Stimulated activated CD4-positive, alpha-beta T cell treated with anti-CD3 and anti-CD28 coated beads, Interleukin-4, amount 100 ng/mL, for 48 hours (primary cell): ENCODE measurements around the gene DNAH8.

ENCODE experiments used
- DNase-seq, 2 donors: peaks; one replicate each; pipeline ENCODE4 v3.0.0-alpha.2; 2020; ENCODE audit warnings: low read depth in 2 of 2

Gene DNAH8

DNA sequence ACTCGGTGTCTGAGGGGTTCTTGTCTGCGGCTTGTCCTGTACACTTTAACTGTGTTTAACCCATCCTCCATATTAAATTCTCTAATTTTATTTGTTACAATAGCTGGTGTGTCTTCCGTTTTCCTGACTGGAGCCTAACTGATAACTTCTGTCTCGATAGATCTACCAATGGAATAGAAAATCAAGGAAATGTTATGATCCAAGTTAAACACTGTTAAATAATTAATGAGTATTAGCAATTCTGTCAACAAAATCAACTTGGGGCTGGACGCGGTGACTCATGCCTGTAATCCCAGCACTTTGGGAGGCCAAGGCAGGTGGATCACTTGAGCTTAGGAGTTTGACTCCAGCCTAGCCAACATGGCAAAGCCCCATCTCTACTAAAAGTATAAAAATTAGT lies 81.7 kb downstream of the DNAH8 start:
- DNase-seq = no peak

DNA sequence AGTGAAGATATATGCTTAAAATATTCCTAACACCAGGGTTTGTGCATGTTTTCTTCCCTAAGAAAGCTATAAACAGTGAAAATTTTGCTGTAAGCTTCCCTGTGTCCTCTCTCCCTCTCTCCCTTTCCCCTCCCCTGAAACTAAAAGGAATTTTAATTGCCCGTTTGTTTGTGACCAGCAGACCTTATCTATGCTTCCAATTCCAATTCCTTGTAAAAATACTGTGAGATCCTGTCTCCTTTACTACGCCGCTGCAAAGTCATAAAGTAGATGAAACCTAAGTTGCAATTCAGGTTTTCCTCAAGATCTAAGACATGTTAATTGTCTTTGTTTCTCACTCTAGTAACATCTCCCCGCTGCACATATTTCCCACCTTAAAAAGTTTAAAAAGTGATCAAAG lies 82.3 kb downstream of the DNAH8 start:
- no peak for DNase-seq

DNA sequence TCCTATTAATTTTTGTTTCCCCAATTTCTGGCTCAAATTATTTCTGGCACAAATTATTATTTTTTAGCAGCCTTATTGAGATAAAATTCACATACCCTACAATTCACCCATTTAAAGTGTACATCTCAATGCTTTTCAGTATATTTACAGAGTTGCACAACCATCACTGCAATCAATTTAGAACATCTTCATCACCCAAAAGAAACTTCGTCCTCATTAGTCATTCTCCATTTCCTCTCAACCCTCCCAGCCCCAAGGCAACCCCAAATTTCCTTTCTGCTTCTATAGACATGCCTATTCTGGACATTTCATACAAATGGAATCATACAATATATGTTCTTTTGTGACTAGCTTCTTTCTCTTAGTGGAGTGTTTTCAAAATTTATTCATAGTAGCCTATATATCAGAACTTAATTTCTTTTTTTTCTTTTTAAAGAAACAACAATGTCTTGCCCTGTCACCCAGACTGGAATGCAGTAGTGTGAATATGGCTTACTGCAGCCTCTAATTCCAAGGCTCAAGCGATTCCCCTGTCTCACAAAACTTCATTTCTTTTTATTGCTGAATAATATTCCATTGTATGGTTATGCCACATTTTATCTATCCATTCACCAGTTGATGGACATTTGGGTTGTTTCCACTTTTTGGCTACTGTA lies 84.5 kb downstream of the DNAH8 start:
- DNase-seq = no peak

DNA sequence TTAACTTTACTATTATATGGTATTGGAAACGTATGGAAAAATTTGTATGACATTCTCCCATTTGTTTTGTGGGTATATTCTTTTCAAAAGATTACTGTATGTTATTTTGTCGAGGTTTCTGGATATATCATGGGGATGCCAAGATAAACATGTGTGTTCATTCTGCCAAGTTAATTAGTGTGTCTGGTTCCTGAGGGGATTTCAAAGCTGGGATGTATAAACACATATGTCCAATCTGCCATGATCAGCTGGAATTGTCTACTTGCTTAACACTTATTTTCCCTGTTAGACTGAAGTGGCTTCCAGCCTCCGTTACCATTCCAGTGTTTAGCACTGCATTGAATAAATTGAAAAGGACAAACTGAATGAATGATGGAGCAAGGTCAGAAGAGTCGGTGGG lies 86.2 kb downstream of the DNAH8 start:
- no peak for DNase-seq

DNA sequence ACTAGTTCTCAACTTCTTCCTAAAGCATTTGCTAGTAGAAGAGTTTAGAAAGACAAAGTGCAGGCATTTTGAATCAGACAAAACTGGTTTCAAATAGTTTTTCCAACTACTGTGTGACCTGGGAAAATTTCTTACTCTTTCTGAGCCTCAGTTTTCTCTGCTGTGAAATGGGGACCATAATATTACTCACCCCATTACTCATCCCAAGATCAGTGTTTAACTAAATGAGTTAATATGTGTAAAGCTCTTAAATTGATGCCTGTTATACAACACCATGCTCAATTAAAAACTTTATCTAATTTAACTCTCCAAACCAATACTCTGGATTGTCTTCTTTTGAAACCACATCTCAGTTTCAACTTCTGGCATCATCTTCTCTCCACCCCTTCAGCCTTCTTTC lies 87.4 kb downstream of the DNAH8 start:
- DNase-seq = no peak

DNA sequence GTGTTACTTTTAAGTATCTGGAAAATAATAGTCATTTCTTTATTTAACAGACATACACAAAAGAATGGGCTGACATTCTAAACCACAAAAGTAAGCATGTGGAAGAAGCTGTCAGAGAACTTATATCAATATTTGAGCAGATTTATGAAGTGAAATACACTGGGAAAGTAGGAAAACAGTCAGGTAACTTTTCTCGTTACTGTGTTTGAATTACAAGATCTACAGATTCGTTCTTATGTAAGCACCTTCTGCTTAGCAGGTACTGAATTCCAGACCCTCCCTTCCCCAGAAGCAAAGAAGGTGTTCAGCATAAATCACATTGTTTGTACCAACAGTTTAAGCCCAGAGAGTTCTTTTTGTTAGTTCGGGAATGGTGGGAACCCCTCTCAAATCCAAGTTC lies 88.0 kb downstream of the DNAH8 start:
- no peak for DNase-seq

DNA sequence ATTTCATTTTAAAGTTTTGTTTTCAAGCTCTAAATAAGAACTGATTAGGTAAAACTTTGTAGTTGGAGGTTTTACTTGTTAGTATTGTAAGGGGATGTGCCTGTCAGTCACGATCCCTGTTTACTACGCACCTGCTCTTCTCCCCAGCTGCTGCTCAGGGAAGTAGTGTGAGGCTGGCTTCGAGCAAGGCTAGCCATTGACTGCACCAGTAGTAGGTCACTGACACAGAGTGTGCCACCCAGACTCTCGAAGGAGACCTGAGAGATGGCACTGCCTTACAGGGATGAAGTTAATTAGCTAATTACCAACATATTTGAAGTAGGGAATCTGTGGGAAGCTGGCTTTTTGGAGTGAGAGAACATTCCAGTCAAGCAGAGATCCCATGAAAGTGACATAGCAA lies 89.2 kb downstream of the DNAH8 start:
- no peak for DNase-seq

DNA sequence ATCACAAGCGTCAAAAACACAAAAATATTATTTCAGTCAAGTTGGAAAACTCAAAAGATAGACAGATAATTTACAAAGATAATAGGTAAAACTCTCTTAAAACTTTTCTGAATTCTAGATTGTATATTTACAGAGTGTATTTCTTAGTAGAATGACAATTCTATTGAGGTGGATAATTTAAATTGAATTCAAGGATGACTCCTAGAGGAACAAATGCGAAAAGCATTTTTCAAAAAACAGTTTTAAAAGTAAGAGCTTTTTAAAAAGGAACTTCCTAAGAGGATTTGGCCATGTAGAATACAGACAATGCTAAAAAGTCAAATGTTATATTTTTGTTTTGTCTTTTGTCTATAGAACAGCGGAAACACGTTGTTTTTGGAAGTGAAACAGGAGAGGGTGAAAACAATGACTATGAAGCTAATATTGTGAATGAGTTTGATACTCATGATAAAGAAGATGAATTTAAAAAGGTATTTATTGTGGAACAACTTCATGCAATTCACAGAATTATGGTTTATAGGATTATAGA lies 90.1 kb downstream of the DNAH8 start:
- no peak for DNase-seq

DNA sequence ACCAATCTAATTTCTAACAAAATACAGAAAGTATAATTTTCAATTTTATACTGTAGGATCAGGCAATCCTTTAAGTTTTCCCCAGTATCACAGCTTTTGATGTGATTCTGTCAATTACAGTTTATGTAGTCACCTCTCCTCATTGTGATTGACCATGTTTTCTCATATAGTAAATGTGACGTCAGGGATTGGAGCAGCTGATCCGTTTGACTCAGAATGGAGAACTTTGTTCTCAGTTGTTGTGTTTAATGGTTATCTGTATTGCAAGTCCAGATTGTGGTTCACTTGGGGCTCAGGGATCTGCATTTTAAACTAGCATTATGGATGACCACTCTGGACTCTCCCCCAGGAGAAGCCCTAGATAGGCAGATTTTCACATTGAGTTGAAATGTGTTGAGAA lies 90.6 kb downstream of the DNAH8 start:
- no peak for DNase-seq

DNA sequence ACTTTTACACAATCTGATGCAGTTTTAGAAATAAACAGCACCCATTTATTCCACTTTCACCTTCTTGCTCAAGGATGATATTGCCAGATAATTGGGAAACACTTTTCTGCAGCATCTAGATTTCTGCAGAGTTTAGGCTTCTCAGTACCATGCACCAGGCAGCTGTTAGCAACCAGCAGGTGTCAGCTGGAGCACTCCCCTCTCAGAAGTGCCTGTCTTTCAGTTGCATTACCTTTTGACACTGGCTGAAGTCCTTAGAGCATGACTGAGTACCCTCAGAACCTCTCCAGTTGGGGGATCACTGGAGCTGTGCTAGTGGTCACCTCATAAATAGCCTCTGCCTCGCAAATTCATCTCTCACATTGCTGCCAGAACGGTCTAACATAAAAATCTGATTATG lies 91.2 kb downstream of the DNAH8 start:
- no peak for DNase-seq

DNA sequence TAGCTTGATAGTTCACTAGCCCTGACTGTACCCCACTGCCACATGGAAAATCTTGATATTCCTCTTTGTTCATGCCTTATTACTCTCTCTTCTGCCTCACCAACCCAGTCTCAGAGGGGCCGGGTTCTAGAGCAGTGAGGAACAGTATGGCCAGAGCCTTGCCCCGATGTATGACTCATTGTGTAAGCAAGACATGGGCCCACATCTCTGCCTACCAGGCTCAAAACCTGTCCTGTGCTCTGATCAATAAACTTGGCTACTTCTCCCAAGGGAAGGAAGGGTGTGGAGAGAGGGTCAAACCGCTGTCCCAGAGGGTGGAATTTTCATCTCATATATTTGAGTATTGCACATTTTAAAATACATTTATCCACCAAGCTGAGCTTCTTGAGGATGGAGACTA lies 91.7 kb downstream of the DNAH8 start:
- no peak for DNase-seq

DNA sequence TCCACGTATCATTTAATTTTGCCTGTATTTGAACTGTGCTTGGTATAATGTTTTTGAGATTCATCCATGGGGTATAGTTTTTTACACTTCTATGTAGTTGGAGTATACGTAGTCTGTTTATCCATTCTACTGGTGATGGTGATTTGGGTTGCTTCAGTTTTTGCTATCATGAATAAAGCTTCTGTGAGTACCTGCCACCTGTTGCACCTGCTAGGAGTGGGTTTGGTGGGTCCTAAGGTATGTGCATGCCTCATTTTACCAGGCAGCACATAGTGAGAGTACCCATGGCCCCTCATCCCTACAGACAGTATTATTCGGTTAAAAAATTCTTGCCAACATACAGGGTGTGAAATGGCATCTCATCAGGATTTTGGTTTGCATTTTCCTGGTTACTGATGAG lies 92.9 kb downstream of the DNAH8 start:
- DNase-seq = no peak

DNA sequence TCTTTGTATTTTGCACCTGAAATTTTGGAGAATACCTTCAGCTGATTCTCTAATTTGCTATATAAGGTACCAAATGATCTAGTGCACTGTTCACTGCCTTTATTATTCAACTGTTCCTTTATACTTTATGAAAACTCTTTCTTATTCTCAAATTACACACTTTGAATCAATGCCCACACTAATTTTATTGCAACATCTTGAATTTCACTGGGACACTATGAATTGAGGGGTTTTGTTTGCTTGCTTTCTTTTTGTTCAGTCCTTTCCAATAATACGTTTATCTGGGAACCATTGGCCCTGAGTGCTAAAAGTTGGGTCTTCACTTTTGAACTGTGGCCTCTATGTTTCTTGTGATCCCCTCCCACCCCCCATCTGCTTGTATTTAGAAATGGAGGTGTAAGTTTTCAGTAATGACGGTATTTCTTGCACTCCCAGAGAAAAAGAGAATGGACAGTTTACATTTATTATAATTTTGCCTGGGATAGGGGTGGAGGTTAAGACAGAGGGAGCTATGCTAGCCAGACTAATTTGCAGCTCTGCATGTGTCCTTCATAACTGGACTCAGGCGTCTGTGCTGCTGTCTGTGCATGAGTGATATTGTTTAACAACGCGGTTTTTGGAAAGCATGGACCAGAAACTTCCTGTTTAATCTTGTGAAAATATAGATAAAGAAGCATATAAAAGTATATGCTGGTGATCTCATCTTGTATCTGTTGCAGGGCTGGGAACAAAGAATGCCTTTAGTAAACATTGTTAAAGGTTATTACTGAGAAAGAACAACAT lies 98.1 kb downstream of the DNAH8 start:
- no peak for DNase-seq

DNA sequence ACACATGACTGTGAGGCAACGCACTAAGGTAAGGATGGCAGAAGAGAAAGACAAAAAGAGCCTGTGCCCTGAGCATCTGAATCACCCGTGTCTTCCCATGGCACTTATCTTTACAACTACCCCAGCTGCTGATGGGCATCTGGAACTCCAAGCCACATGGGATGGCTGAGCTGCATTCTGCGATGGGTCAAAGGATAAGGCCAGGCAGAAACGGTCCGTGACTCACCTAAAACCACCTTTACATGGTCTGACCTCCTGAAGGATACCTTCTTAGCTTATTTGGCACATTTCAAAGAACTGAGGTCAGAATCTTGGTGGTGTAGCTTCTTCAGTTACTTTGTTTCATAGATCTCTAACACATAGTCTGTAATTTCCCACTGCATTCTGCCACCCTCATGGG lies 99.7 kb downstream of the DNAH8 start:
- DNase-seq = no peak

DNA sequence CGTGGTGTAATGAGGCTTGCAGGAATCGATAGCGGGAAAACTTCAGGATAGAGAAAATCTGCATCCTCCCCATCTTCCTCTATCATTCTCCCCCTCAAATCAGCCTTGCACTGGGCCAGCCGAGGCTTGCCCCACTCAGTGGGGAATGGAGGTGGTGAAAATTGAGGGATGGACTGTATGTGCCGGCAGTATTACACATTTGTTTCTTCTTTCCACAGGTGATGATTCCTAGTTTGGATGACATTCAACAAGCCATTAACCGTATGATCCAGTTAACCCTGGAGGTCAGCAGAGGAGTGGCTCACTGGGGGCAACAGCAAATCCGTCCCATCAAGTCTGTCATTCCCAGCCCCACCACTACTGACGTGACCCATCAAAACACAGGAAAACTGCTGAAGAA lies 100.1 kb downstream of the DNAH8 start:
- DNase-seq = no peak

DNA sequence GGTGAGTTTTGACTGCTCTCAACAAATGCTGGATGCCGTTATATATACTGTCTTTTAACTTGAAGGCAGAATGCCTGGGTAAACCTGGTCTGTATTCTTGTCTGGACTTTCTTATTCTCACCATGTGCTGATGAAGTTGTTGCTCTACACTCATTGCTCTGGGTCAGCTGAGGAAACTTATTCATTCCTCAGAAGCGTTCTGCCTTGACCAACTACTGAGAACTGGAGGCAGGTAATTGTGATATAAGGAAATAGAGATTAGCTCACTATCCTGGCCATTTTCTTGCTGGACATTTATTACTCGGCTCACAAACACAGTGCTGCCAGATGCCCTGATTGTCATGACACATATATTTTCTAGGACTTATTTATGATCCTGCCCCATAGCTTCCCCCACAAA lies 103.6 kb downstream of the DNAH8 start:
- no peak for DNase-seq

DNA sequence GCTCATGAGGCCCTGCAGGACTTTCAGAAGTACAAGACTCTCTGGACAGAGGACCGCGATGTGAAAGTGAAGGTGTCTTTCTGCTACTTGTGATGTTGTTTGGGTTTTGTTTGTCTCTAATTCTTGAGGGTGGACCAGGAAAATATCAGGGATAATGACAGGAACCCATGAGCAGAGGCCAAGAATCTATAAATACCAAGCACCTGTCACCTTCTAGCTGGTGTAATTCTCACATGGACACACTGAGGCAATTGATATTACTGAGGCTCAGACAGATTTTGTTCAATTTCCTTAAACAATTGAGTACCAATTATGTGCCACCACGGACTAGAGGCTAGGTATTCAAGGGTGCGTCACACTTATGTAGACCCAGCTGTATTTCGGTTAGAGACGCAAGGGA lies 107.9 kb downstream of the DNAH8 start:
- no peak for DNase-seq

DNA sequence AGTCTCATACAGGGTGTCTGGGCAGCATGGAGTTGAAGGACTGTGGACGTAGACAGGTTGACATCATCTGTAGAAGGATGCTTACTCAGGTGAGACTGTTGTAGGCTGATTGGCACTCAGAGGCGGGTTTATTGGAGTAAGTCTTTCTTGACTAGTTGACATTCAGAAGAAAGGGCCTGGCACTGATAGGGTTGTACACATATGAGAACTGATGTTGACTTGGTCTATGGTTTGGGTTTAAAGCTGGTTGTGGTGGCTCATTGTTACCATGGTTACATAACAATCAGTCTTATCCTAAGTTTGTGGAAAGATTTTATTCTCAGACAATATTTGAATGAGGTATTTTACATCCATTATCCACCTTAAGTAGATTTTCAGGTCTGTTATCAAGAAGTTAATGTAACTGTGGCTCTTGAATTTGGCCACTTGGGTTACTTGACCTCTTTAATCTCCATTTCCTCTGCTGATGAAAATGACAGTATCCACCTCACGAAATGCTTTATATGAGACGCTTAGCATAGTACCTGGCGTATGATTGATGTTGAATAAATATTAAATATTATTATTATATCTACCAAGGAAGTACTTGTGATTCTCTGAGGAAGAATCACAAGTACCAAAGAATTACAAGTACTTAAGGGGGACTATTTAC lies 109.3 kb downstream of the DNAH8 start:
- DNase-seq = no peak

DNA sequence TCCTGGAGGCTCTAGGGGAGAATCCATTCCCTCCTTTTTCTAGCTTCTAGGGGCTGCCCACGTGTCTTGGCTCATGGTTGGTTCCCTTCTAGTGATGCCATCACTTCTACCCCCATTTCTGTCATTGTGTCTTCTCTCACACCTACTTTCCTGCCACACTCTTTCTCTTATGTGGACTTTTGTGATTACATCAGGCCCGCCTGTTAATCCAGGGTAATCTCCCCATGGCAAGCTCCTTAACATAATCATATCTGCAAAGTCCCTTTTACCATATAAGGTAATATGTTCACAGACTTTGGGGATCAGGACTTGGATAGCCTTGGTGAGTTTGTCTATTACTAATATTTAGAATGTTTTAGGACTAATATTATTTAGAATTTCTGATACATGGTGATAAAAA lies 111.9 kb downstream of the DNAH8 start:
- no peak for DNase-seq

DNA sequence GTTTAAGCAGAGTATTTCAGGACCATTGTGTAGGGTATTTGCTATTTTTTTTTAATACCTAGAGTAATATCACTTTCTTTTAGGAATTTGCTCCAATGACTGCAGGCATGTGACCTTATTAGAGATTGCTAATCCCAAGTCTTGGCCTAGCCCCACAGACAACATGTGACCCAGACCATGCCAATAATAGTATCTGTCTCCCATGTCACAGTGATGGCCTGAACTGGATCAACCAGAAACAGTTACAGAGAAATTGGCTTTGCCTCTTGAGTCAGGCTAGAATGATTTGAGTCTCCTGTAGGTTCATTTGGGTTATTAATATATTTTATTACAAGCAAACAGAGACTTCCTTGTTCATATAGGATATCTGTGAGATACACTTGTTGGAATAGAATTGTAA lies 116.8 kb downstream of the DNAH8 start:
- DNase-seq = no peak

DNA sequence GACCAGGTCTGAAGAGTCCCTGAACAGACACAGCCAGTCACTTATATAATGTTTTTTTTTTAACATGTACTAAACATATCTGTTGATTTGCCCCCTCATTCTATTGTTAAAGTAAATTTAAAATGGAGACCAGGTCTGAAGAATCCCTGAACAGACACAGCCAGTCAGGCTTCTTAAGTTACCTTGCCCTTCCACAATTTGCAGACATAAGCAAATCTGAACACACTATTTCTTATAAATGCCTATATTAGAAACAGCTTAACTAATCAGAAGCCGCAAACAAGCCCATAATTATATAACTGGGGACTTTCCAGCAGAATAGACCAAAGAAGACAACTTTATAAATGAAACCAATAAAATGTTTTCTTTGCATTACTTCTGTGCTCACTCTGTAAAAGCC lies 118.2 kb downstream of the DNAH8 start:
- DNase-seq = no peak

DNA sequence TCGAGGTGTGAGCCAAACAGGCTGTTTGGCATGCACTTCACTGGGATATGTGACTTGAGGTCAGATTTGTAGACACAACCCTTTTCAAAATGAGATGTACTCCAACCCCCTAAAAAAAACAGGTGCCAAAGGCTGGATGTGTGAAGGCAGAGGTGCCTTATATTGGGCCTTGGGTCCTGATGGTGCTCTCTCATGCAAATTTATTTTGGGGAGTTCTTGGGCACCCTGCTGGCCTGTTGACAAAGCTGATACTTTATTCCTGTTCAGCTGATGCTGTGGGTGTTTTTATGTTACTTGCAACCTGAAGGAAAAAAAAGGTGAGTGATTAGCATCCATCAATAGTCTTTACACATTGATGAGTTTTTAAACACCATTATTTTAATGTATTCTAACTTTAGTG lies 121.5 kb downstream of the DNAH8 start:
- DNase-seq = no peak

DNA sequence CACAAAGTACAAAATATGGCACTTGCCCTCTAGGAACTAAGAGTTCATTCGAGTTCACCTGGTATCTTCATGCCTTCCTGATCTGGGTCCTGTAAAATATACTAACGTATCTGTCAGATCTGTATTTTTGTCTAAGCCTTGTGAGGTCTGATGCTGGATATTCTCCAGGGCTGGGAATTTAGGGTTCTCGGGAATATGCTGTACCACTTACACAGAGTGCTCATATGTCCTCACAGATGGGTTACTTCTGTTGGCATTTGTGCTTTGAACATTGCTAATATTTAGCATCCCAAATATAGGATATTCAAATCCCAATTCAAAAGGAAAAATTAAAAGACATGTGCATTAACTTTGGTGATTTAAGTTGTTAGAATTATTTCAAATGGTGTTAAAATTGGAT lies 122.0 kb downstream of the DNAH8 start:
- no peak for DNase-seq
